HG02610 (cell line): ENCODE results near the gene ZNF799.
"Not testable (repeated sequence)": the region's sequence is repeated elsewhere in the genome, so short reads cannot be mapped to it uniquely, and the experiment has no call there.

Experiments used
- ATAC-seq: cut with Tn5 transposase; IDR thresholded peaks from one replicate; pipeline ENCODE4 v1.9.1; 2021; ENCODE audit warnings: mild to moderate bottlenecking, moderate library complexity; ENCODE audit not compliant: unreplicated experiment

Gene ZNF799

GRCh38 chr19:12400633-12401502, at the start of gene ZNF799:
TSS of gene ZNF799 (minus strand) at chr19:12401271. CDS start at chr19:12401070, 201 bp downstream.
- peak; percentile 96 for ATAC-seq

GRCh38 chr19:12450844-12451243, 49.8 kb upstream of the ZNF799 start:
- ATAC-seq, result no peak

GRCh38 chr19:12448808-12449207, 47.7 kb upstream of the ZNF799 start:
- no peak for ATAC-seq

GRCh38 chr19:12440541-12441316, 39.7 kb upstream of the ZNF799 start, which contains the start of gene ZNF443:
TSS of gene ZNF443 (minus strand) at chr19:12441021. CDS start at chr19:12440914, 107 bp downstream.
- peak; percentile 95 for ATAC-seq

GRCh38 chr19:12439686-12440540, 38.8 kb upstream of the ZNF799 start:
- not testable (repeated sequence) for ATAC-seq

GRCh38 chr19:12430726-12431299, 29.7 kb upstream of the ZNF799 start:
- not testable (repeated sequence) for ATAC-seq

GRCh38 chr19:12425888-12426274, 24.8 kb upstream of the ZNF799 start:
- no peak for ATAC-seq

GRCh38 chr19:12425236-12425887, 24.3 kb upstream of the ZNF799 start:
- no peak for ATAC-seq

- not testable (repeated sequence) for ATAC-seq
Measured at GRCh38 chr19:12417273-12417672, 16.2 kb upstream of the ZNF799 start.

- no peak for ATAC-seq
Measured at GRCh38 chr19:12411893-12412292, 10.8 kb upstream of the ZNF799 start.

GRCh38 chr19:12399901-12400632, 1.0 kb downstream of the ZNF799 start:
- ATAC-seq, result peak; percentile 19

- not testable (repeated sequence) for ATAC-seq
Measured at GRCh38 chr19:12391148-12391547, 9.9 kb downstream of the ZNF799 start.

- ATAC-seq, result not testable (repeated sequence)
Measured at GRCh38 chr19:12386365-12386764, 14.7 kb downstream of the ZNF799 start.

GRCh38 chr19:12380444-12380737, 20.7 kb downstream of the ZNF799 start:
- ATAC-seq, result no peak

- no peak for ATAC-seq
Measured at GRCh38 chr19:12379732-12380443, 21.2 kb downstream of the ZNF799 start.

GRCh38 chr19:12374026-12374425, 27.0 kb downstream of the ZNF799 start:
- no peak for ATAC-seq

- ATAC-seq, result peak; percentile 95
Measured at GRCh38 chr19:12365236-12366162, 35.6 kb downstream of the ZNF799 start, which contains the start of gene ZNF442. TSS of gene ZNF442 (minus strand) at chr19:12365683. CDS start at chr19:12363631, 2,052 bp downstream.
